Sigmoid colon (tissue), 7 donors: Measurements from ENCODE around the gene HDAC4. TPM values are rescaled to one million over a fixed set of nuclear protein-coding genes. Genes with fewer than 3 reads are reported as not detected.

Experiments
- DNase-seq: peaks from one replicate; pipeline ENCODE4 v3.0.0-alpha.2; 2019
- H3K27ac ChIP-seq, 4 donors: fragments of 200-600 bp; sonication (generic); one replicate each; pipeline ENCODE4 v1.5.1; 2016 to 2019; ENCODE audit warnings: mild to moderate bottlenecking in 1 of 4
- H3K27me3 ChIP-seq, 3 donors: fragments of 200-600 bp; sonication (generic); one replicate each; pipeline ENCODE4 v1.5.1; 2019; ENCODE audit warnings: mild to moderate bottlenecking in 1 of 3
- H3K36me3 ChIP-seq, 4 donors: fragments of 200-600 bp; sonication (generic); one replicate each; pipeline ENCODE4 v1.5.1; 2016 to 2019
- H3K4me1 ChIP-seq, 4 donors: fragments of 200-600 bp; sonication (generic); one replicate each; pipeline ENCODE4 v1.5.1; 2017 to 2019
- H3K4me3 ChIP-seq, 4 donors: fragments of 200-600 bp; sonication (generic); one replicate each; pipeline ENCODE4 v1.5.1; 2017 to 2019; ENCODE audit warnings: mild to moderate bottlenecking in 2 of 4, moderate library complexity in 1 of 4
- H3K9me3 ChIP-seq, 4 donors: fragments of 200-600 bp in 3 of 4; sonication (generic) in 3 of 4; one replicate each; pipeline versions ENCODE4 v1.5.1 to v1.6.1; 2013 to 2019
- EP300 ChIP-seq, 4 donors: sonication (generic); formaldehyde crosslinking; IDR thresholded peaks; one replicate each; pipeline ENCODE4 v1.6.1; 2017; ENCODE audit warnings: antibody characterized with exemption in 4 of 4
- POLR2A ChIP-seq, 2 donors: fragments of 450-650 bp; IDR thresholded peaks; one replicate each; pipeline ENCODE4 v1.6.1; 2016; ENCODE audit warnings: antibody characterized with exemption in 2 of 2, mild to moderate bottlenecking in 2 of 2, moderate library complexity in 2 of 2
- POLR2AphosphoS5 ChIP-seq, 4 donors: sonication (generic); formaldehyde crosslinking; IDR thresholded peaks; one replicate each; pipeline ENCODE4 v1.6.1; 2017; ENCODE audit warnings: antibody characterized with exemption in 4 of 4
- WGBS, 2 donors: extraction: QIAGEN DNeasy Blood & Tissue Kit; methylation state at CpG; one replicate each; pipeline ENCODE4 v1.1.7; 2013; 5-methylcytosine and 5-hydroxymethylcytosine counted together
- intact Hi-C: fragments of 100-400 bp; cut with DNase I; formaldehyde crosslinking; loops from one replicate; pipeline ENCODE4 v1.15.1; 2023
- polyA plus RNA-seq, 3 donors: library from polyadenylated mRNA; stranded (reverse); fragments of 200-250 nt; gene quantifications; one replicate each; pipeline ENCODE4 v1.2.3, GENCODE V29; 2013
- total RNA-seq, 4 donors: library from RNA; depleted of rRNA; stranded (reverse); fragments of >200 nt; gene quantifications; one replicate each; pipeline ENCODE4 v1.1.0, GENCODE V29; 2016
- TF ChIP-seq, protein P1 (sequence below), 4 experiments: fragments of 450-650 bp in 3 of 4; fragments of 200-600 bp in 1 of 4; IDR thresholded peaks; one replicate each; pipeline ENCODE4 v1.5.1; 2016 to 2019; ENCODE audit warnings: antibody characterized with exemption in 4 of 4, mild to moderate bottlenecking in 3 of 4, moderate library complexity in 2 of 4
- donor health status: healthy with polysubstance abuse.
- donor health status: Bipolar disorder and iron deficiency.
- donor health status: healthy.

Gene HDAC4
- total and polyA plus RNA-seq, 7 donors: 1.8 to 196 (median 77.0) TPM

DNA sequence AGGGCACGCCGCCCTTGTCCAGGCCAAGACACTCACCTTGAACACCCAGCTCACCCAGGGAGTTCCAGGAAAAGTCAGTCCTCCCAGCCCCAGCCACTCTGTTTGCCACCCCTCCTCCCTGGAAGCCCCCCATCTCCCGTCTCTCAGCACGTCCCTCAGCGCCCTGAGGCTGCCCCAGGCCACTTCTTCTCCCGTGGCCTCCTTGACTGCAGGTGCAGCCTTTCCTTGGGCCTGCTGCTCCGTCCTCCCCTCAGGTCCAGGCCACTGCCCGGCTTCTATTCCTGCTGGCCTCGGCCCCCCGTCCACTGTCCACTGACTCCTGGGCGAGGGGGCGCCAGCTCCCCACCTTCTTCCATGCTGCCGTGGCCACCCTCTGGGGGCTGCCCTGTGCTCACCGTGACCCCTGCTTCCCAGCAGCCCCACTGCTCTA lies 239.1 kb downstream of the HDAC4 start:
- intact Hi-C loops: no loop called here
- H3K27ac ChIP-seq: no peak overlapping the region
- peaks cover 0 to 31% (median 25%) of the 10 kb centered on the region in 4 donors for H3K4me1 ChIP-seq
- WGBS, 2 donors: 91 to 98% methylated on average over 14 of the region's 14 CpGs
- H3K9me3 ChIP-seq: no peaks in the 10 kb centered on the region
- H3K27me3 ChIP-seq: no peaks in the 10 kb centered on the region
- DNase-seq: peak; percentile 34
- TF ChIP-seq POLR2A (IDR thresholded peaks at IDR 0.05): no peak
- no peak overlapping the region for H3K4me3 ChIP-seq
- H3K36me3 ChIP-seq: peaks cover 25 to 60% (median 44%) of the 10 kb centered on the region in 4 donors

DNA sequence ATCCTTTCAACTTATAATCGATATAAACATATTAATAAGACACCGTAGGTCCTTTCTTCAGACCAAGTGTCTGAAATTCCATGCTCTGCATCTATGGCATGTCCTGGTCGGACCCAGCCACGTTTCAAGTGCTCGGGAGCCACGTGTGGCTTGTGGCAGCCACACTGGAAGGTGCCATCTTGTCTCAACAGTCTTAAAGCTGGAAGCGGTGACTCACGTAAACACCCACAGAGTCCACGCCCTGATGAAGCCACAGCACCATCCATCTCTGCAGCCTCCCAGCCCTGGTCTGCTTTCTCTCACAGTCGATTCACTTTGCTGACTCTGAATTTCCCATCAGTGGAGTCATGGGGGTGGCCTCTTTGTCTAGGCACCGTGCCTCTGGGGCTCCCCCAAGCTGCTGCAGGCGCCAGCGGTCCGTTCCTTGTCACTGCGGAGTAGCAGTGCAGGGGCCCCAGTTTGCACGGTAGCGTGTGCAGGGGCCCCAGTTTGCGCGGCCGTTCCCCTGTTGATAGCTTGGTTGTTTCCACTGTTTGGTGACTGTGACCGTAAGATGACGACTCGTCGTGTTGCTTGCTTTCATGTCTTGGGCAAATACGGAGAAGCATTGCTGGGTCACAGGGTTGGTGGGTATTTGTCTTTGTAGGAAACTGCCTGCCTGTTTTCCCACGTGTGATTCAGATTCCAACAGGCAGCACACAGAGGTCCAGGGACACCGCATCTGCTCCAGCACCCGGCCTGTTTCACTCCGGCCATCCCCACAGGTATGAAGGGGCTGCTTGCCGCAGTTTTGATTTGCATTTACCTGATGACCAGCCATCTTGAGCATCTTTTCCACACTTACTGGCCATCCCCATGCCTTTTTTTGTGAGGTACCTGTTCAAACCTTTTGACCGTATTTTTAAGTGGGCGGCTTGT lies 240.3 kb downstream of the HDAC4 start:
- 97% methylated on average over 32 of the region's 32 CpGs for WGBS, 2 donors
- TF ChIP-seq POLR2A (IDR thresholded peaks at IDR 0.05): no peak
- TF ChIP-seq POLR2AphosphoS5 (IDR thresholded peaks at IDR 0.05): peak in 2 of 4 donors; percentile 10 to 11
- Histone ChIP-seq H3K27me3 (no peaks in the 10 kb centered on the region), H3K27ac (no peak overlapping the region), H3K4me3 (no peak overlapping the region), H3K36me3 (peaks cover 37 to 72% (median 56%) of the 10 kb centered on the region in 4 donors), H3K9me3 (no peaks in the 10 kb centered on the region), H3K4me1 (peaks cover 0 to 20% (median 16%) of the 10 kb centered on the region in 4 donors)
- intact Hi-C loops: no loop called here
- peak; percentile 50 for DNase-seq

DNA sequence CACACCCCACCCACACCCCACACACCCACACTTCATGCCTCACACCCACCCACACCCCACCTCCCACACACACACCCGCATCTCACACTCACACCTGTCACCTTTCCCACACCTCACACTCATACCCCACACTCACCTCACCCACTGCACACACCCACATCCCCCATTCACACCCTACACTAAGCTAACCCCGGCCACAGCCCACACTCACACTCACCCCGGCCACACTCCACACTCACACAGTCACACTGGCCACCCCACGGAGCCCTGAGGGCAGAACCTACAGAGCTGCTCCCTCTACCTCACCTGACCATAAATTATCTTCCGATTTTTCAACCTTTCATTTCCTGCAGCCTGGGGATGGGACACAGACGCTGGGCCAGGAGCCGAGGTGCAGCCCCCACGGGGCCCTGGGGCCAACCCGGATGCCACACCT lies 241.3 kb downstream of the HDAC4 start:
- Histone ChIP-seq H3K4me3 (no peak overlapping the region), H3K9me3 (no peaks in the 10 kb centered on the region), H3K27ac (peak overlapping the region in 1 of 4 donors; percentile 20), H3K4me1 (peaks cover 0 to 17% (median 11%) of the 10 kb centered on the region in 4 donors), H3K36me3 (peaks cover 42 to 77% (median 66%) of the 10 kb centered on the region in 4 donors), H3K27me3 (no peaks in the 10 kb centered on the region)
- TF ChIP-seq POLR2A (IDR thresholded peaks at IDR 0.05) (no peak), POLR2AphosphoS5 (IDR thresholded peaks at IDR 0.05) (no peak)
- TF ChIP-seq, protein P1, sequence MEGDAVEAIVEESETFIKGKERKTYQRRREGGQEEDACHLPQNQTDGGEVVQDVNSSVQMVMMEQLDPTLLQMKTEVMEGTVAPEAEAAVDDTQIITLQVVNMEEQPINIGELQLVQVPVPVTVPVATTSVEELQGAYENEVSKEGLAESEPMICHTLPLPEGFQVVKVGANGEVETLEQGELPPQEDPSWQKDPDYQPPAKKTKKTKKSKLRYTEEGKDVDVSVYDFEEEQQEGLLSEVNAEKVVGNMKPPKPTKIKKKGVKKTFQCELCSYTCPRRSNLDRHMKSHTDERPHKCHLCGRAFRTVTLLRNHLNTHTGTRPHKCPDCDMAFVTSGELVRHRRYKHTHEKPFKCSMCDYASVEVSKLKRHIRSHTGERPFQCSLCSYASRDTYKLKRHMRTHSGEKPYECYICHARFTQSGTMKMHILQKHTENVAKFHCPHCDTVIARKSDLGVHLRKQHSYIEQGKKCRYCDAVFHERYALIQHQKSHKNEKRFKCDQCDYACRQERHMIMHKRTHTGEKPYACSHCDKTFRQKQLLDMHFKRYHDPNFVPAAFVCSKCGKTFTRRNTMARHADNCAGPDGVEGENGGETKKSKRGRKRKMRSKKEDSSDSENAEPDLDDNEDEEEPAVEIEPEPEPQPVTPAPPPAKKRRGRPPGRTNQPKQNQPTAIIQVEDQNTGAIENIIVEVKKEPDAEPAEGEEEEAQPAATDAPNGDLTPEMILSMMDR (IDR thresholded peaks at IDR 0.05): no peak
- intact Hi-C loops: no loop called here
- 94% methylated on average over 9 of the region's 9 CpGs for WGBS, 2 donors
- DNase-seq: peak; percentile 60

DNA sequence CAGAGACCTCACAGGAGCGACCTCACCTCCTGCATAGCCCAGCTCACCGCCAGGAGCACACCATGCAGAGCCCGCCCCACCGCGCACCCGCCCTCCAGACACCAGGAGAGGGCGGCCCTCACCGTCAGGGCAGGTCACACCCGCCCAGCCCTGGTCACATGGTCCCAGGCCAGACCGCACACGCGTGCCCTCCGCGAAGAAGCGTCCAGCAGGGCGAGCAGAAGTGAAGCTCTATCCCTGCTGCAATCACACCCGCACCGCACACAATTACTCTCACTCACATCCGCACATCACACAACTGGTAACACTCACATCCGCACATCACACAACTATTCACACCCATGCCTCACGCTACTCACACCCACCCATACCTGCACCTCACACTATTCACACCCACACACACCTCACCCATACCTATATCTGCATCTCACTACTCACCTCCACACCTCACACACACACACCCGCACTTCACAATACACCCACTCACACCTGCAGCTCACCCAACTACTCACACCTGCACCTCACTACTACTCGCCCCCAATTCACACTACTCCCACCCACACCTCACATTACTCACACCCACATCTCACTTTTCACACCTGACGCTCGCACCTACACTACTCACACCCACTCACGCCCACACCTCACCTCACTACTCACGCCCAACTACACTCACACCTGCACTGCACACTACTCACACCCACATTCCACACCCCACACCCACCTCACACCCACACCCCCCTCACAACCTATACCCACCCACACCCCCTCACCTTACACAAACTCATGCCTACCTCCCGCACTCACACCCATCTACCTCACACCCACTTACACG lies 242.0 kb downstream of the HDAC4 start:
- Histone ChIP-seq H3K27me3 (no peaks in the 10 kb centered on the region), H3K4me1 (peaks cover 0 to 17% (median 11%) of the 10 kb centered on the region in 4 donors), H3K4me3 (no peak overlapping the region), H3K9me3 (no peaks in the 10 kb centered on the region), H3K27ac (peak overlapping the region in 1 of 4 donors; percentile 58), H3K36me3 (peaks cover 48 to 77% (median 66%) of the 10 kb centered on the region in 4 donors)
- WGBS, 2 donors: 96 to 97% methylated on average over 29 of the region's 29 CpGs
- peak in 1 of 4 donors; percentile 30 for TF ChIP-seq POLR2AphosphoS5 (IDR thresholded peaks at IDR 0.05)
- TF ChIP-seq, protein P1 (IDR thresholded peaks at IDR 0.05): no peak
- intact Hi-C loops: no loop called here
- DNase-seq: peak; percentile 61

DNA sequence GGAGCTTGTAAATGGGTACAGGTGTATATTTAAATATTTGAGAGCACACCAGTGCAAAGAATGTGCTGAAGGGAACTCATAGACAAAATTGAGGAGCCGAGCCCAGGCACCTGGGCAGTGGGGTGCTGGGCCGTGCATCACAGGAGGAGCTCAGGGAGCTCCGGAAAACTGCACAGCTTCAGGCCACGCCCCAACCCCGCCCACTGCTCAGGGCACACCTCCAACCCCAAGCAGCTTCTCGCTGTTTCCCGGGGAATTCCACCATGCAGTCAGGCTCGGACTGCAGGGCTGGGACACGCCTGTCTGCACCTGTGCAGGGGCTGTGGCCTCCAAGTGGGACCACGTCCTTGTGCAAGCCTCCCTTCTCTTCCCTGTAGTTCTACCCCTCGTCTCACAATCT lies 243.0 kb downstream of the HDAC4 start:
- TF ChIP-seq, protein P1 (IDR thresholded peaks at IDR 0.05): no peak
- TF ChIP-seq EP300 (IDR thresholded peaks at IDR 0.05): no peak
- no peak for TF ChIP-seq POLR2A (IDR thresholded peaks at IDR 0.05)
- no peak for TF ChIP-seq POLR2AphosphoS5 (IDR thresholded peaks at IDR 0.05)
- H3K27ac ChIP-seq: peak overlapping the region in 2 of 4 donors; percentile 33 to 58
- H3K9me3 ChIP-seq: no peaks in the 10 kb centered on the region
- H3K27me3 ChIP-seq: no peaks in the 10 kb centered on the region
- DNase-seq: peak; percentile 71
- intact Hi-C loops: no loop called here
- H3K4me1 ChIP-seq: peaks cover 0 to 19% (median 13%) of the 10 kb centered on the region in 4 donors
- H3K36me3 ChIP-seq: peaks cover 40 to 77% (median 61%) of the 10 kb centered on the region in 4 donors
- 19 to 60% methylated on average over 11 of the region's 11 CpGs for WGBS, 2 donors
- H3K4me3 ChIP-seq: no peak overlapping the region
